SH-SY5Y (cell line): ENCODE measurements around the gene FAT2.

Source experiments
- GATA2 ChIP-seq: IDR thresholded peaks from 2 replicates; pipeline ENCODE4 v1.6.1; 2011; ENCODE audit warnings: mild to moderate bottlenecking, low read depth, low read length
- GATA3 ChIP-seq: IDR thresholded peaks from 2 replicates; pipeline ENCODE4 v1.6.1; 2011; ENCODE audit warnings: low read depth, mild to moderate bottlenecking, low read length, moderate library complexity

GRCh38 chr5:151556806-151557205, 34.3 kb downstream of the FAT2 start:
- TF ChIP-seq GATA2 (no peak), GATA3 (no peak)
